Measurements from ENCODE around the gene PRRG2.

DNA sequence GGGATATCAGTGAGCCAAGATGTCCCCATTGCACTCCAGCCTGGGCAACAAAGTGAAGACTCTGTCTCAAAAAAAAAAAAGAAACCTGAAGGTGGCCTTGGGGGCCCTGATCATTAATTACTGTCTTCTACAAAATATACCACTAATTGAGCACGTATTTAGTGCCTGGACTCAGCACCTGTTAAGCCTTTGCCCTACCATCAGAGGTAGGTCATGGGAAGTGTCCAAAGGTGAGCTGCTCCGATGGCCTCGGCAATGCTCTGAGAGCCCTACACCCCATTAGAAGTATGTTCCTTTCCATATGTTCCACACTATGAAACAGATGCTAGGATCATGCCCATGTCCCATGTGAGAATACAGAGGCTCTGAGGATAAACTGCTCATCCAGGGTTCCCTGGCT is 21.7 kb upstream of the PRRG2 start:
- TF ChIP-seq POLR2A (IDR thresholded peaks at IDR 0.05) = no peak
- TF ChIP-seq, protein P1, sequence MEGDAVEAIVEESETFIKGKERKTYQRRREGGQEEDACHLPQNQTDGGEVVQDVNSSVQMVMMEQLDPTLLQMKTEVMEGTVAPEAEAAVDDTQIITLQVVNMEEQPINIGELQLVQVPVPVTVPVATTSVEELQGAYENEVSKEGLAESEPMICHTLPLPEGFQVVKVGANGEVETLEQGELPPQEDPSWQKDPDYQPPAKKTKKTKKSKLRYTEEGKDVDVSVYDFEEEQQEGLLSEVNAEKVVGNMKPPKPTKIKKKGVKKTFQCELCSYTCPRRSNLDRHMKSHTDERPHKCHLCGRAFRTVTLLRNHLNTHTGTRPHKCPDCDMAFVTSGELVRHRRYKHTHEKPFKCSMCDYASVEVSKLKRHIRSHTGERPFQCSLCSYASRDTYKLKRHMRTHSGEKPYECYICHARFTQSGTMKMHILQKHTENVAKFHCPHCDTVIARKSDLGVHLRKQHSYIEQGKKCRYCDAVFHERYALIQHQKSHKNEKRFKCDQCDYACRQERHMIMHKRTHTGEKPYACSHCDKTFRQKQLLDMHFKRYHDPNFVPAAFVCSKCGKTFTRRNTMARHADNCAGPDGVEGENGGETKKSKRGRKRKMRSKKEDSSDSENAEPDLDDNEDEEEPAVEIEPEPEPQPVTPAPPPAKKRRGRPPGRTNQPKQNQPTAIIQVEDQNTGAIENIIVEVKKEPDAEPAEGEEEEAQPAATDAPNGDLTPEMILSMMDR (IDR thresholded peaks at IDR 0.05 in 4 of 5, conservative IDR thresholded peaks at IDR 0.05 in 1 of 5) = no peak

All from gastrocnemius medialis (tissue), 4 donors.